Mucosa of stomach (tissue), 1 donor: ENCODE measurements around the gene NTS.

Source experiments
- H3K27me3 ChIP-seq: one replicate; pipeline ENCODE4 v1.7.0; 2013; ENCODE audit warnings: mild to moderate bottlenecking, low read length; ENCODE audit not compliant: control insufficient read depth, insufficient read depth
- H3K36me3 ChIP-seq: one replicate; pipeline ENCODE4 v1.7.0; 2013; ENCODE audit warnings: low read length; ENCODE audit not compliant: control insufficient read depth, insufficient read depth
- H3K4me1 ChIP-seq: one replicate; pipeline ENCODE4 v1.7.0; 2013; ENCODE audit warnings: mild to moderate bottlenecking, low read length; ENCODE audit not compliant: control insufficient read depth, insufficient read depth
- H3K4me3 ChIP-seq: one replicate; pipeline ENCODE4 v1.7.0; 2013; ENCODE audit warnings: low read length
- H3K9ac ChIP-seq: one replicate; pipeline ENCODE4 v1.7.0; 2013; ENCODE audit warnings: mild to moderate bottlenecking, low read length, moderate library complexity
- H3K9me3 ChIP-seq: one replicate; pipeline ENCODE4 v1.7.0; 2013; ENCODE audit warnings: mild to moderate bottlenecking, low read length, moderate library complexity; ENCODE audit not compliant: control insufficient read depth
- donor health status: Pancreatic carcinoma.

NTS gene

DNA sequence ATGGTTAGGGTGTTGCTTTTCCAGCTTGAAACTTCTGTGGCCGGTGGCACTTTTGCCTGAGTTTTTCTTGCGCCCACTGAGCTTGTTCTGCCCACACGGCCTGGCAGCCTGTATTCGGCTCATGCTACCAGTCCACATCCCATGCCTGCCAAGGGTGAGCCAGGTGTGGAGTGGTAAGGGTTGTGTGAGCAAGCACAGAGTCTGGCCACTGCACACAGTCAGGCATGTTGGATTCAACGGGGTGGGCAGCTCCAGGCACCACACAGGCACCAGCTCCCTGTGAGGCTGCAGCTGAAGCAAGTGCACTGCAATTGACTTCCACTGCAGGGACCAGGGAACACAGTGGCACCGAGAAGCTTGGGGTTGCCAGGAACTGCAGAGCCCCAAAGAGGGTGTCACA, 18.8 kb upstream of the NTS start:
- no peaks in the 10 kb centered on the region for H3K9me3 ChIP-seq
- H3K9ac ChIP-seq: no peak overlapping the region
- no peak overlapping the region for H3K4me3 ChIP-seq
- H3K36me3 ChIP-seq: no peaks in the 10 kb centered on the region
- H3K27me3 ChIP-seq: no peaks in the 10 kb centered on the region
- H3K4me1 ChIP-seq: no peaks in the 10 kb centered on the region

DNA sequence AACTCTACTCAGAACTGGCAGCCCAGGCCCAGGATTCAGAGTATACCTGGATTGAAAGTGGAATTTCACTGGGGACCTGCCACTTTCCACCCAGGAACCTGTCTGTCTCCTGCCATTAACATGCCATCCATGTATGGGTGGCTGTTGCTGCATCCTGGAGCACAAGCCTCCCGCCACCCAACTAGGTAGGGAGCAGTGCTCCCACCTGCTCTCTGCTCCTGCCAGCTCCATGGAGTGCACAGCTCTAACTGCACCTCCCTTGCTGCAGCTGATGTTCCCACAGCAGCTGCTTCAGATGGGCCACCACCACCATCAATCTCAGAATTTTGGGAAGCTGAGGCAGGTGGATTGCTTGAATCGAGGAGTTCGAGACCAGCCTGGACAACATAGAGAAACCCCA, 17.1 kb upstream of the NTS start:
- no peaks in the 10 kb centered on the region for H3K36me3 ChIP-seq
- no peaks in the 10 kb centered on the region for H3K27me3 ChIP-seq
- no peak overlapping the region for H3K4me3 ChIP-seq
- no peaks in the 10 kb centered on the region for H3K9me3 ChIP-seq
- H3K4me1 ChIP-seq: no peaks in the 10 kb centered on the region
- H3K9ac ChIP-seq: no peak overlapping the region

DNA sequence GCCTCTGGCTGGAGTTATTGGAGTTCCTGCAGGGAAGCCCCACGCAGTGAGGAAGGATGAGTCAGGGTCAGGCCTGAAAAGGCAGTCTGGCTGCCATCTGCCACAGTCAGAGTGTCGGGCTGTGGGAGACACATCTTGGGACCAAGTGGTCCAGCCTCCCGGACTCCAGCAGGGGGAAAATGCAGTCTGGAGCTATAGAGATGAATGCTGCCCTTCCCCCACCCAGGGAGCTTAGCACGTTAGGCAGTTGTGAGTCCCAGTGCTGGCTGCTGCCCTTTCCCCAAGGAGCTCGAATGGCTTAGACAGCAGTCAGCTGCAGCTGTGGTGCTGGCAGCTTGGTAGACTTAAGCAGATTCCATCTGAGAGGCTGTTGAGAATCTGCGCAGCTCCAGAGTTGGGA, 8.2 kb upstream of the NTS start:
- Histone ChIP-seq H3K27me3 (no peaks in the 10 kb centered on the region), H3K9ac (no peak overlapping the region), H3K36me3 (no peaks in the 10 kb centered on the region), H3K9me3 (no peaks in the 10 kb centered on the region), H3K4me1 (no peaks in the 10 kb centered on the region), H3K4me3 (no peak overlapping the region)

DNA sequence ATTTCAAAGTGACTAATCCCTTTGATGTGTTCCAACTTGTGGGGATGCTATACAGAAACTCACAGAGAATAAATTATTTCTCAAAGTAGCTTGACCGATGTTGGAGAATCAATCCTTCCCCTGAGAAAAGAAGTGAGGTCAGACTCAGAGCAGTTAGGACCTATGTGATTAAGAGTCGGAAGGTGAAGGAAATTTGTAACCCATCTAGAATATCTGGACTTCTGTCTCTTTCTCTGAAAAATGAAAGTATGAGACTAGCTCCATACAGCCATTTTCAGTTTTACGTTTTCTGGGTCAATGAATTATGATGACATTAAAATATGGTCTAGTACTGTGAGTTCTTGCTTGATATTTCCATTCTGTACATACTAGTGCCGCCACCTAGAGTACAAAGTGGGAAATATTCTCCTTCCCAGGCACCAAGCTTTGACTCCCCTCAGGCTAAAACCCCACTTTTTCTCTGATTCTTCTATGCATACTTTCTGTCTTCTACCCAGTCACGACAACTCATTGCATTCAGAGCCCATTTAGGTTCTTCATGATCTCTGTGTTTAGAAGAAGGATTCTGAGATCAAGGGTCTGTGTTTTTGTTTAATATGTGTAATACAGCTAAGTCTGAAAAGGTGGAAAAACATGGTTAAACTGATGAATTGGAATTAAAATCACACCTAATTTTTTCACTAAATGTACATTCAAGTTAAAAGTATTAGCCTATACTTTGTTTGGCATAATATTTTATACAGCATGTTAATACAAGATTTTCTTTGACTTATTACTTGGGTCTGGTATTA, 6.9 kb upstream of the NTS start:
- H3K4me1 ChIP-seq: no peaks in the 10 kb centered on the region
- H3K36me3 ChIP-seq: no peaks in the 10 kb centered on the region
- no peak overlapping the region for H3K9ac ChIP-seq
- no peaks in the 10 kb centered on the region for H3K9me3 ChIP-seq
- no peaks in the 10 kb centered on the region for H3K27me3 ChIP-seq
- no peak overlapping the region for H3K4me3 ChIP-seq

DNA sequence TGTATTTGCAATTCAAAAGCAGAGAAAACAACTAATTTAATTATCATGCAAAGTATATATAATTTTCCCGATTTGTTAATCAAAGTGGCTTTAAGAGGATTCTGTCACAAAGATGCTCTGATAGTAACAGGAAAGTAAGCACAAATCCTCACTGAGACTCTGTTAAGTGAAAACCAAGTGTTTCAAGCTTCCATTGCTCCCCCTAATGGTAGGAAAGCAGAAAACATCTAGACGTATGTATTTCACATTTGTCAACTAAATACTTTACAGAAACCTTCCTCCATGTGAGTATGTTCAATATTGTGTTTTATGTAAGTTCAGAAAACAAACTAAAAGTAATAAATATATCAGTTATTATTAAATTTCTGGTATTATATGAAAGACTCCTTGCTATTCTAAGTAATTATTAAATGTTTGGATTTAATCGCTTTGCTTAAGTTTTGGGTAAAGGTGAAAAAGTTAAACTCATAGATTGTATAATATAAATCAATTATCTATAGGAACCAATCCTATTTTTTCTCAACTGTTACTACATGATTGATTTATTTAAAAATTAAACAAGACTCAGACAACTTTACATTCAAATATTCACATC, 1.5 kb upstream of the NTS start:
- no peaks in the 10 kb centered on the region for H3K9me3 ChIP-seq

DNA sequence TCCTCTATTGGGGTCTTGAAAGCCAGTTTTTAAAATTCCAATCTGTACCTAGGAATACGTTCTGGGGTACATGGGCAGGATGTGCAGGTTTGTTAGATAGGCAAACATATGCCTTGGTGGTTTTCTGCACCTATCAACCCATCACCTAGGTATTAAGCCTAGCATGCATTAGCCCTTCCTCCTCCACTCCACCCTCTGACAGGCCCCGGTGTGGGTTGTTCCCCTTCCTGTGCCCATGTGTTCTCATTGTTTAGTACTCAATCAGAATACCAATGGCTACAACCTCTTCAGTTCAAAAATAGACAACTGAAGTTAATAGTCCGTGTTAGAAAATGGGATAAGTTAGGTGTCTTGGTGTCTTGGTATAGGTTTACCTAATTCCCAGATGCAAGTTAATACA, 3.4 kb downstream of the NTS start:
- Histone ChIP-seq H3K36me3 (no peaks in the 10 kb centered on the region), H3K9ac (no peak overlapping the region), H3K9me3 (no peaks in the 10 kb centered on the region), H3K27me3 (no peaks in the 10 kb centered on the region), H3K4me1 (no peaks in the 10 kb centered on the region), H3K4me3 (no peak overlapping the region)

More for the DNA sequence above, 1.5 kb upstream of the NTS start:
- Histone ChIP-seq H3K27me3 (no peaks in the 10 kb centered on the region), H3K9ac (no peak overlapping the region), H3K4me3 (no peak overlapping the region), H3K36me3 (no peaks in the 10 kb centered on the region), H3K4me1 (no peaks in the 10 kb centered on the region)

DNA sequence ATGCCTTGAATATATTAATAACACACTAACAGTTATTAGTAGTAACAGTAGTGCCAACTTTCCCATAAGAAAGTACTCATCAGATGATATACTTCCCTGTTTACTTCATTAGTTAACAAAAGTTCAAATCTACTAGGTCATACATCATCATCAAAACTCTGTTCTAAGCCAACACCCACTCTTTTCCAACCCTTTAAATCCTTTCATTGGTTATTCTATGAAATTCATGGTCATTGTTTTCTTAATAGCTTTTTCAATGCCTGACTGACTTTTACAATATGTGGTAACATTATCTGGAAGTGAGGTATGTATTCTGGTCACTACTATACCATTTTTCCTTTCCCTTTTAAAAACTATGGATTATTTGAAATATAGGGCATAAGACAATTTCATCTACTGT, 9.7 kb downstream of the NTS start:
- Histone ChIP-seq H3K36me3 (no peaks in the 10 kb centered on the region), H3K27me3 (no peaks in the 10 kb centered on the region), H3K9me3 (no peaks in the 10 kb centered on the region), H3K9ac (no peak overlapping the region), H3K4me3 (no peak overlapping the region), H3K4me1 (no peaks in the 10 kb centered on the region)

DNA sequence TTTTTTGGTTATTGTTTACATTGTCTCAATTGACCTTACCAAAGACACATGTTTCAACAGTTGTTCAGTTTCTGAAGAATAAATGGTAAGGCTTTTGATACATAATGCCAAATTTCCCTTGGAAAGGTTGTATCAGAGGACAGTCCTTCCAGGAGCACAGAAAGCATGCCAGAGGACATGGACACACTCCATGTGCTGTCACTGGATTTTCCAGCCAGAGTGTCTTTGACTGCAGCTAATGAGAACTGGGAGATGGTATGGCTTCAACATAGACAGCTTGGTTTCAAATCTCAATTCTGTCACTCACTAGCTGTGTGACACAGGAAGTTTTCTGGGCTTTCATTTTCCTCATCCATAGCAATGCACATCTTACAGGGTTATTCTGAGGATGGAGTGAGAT, 20.6 kb downstream of the NTS start:
- no peak overlapping the region for H3K9ac ChIP-seq
- H3K27me3 ChIP-seq: no peaks in the 10 kb centered on the region
- no peak overlapping the region for H3K4me3 ChIP-seq
- no peaks in the 10 kb centered on the region for H3K36me3 ChIP-seq
- no peaks in the 10 kb centered on the region for H3K4me1 ChIP-seq
- H3K9me3 ChIP-seq: no peaks in the 10 kb centered on the region

DNA sequence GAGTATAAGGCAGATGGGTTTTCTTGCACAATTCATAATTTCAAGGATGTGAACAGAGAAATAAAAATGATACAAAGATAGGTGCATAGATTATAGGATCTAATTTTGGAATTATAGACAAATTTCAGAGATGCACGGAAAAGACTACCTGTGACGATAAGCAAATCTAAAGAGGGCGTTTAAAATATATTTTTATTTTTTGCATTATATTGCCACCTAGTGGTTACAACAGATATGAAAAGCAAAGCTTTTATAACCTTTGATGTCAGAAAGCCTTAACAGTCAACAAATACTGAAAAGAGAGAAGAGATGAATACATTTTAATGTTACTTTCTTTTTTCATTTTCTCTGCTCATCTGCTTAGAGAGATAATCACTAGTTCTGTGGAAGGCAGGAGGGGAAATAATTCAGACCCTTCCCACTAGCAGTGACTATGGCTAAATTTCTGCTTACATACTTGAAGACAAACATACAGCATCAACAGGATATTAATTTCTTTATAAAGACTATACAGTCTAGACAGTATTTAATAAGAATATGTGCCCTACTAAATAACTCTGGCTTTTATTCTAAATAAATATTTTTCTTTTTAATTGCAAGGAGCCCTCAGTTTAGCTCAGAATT, 46.3 kb downstream of the NTS start:
- Histone ChIP-seq H3K27me3 (no peaks in the 10 kb centered on the region), H3K4me1 (no peaks in the 10 kb centered on the region), H3K36me3 (no peaks in the 10 kb centered on the region), H3K4me3 (no peak overlapping the region), H3K9ac (no peak overlapping the region), H3K9me3 (no peaks in the 10 kb centered on the region)

DNA sequence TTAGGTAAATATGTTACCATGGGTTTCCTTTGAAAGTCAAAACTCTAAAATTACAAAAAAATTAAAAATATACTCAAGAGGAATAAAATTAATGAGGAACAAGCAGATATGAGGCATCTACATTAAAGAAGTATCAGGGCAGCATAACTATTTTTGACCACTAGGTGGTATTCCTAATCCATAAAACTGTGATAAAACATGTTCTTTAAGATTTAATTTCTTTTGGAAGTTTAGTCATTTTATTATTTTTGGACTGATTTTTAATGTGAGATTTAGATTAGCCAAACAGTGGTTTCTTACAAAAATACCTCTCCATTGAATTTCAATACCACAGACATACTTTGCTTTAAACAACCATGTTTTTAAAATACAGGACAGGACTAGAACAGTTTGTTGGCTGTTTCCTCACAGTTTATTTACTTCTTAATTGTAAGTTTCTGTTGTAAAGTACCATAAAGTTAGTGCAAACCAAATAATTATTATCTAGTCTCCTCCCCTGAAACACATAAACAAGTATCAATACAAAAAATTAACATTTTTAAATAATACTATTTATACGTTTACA, 49.8 kb downstream of the NTS start:
- no peaks in the 10 kb centered on the region for H3K9me3 ChIP-seq
- H3K9ac ChIP-seq: no peak overlapping the region
- no peaks in the 10 kb centered on the region for H3K36me3 ChIP-seq
- no peak overlapping the region for H3K4me3 ChIP-seq
- no peaks in the 10 kb centered on the region for H3K4me1 ChIP-seq
- no peaks in the 10 kb centered on the region for H3K27me3 ChIP-seq

DNA sequence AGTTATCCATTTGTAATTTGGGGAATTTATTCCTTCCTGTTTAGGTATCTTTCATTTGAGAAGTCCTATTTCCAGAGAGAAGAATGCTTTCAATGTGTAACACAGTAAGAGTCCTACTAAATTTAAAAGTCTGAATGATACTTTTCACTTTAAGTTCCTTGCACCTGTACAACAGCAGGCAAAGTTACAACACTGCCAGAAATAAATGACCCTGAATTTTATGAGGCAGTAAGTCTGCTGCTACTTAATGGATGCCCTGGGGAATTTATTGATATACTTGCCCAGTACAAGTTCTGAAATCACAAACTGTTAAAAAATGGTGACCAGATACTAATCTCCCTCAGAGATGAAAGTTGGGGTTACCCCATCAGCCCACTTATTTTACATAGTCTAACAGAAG, 53.1 kb downstream of the NTS start:
- Histone ChIP-seq H3K9me3 (no peaks in the 10 kb centered on the region), H3K4me3 (no peak overlapping the region), H3K36me3 (no peaks in the 10 kb centered on the region), H3K27me3 (no peaks in the 10 kb centered on the region), H3K4me1 (no peaks in the 10 kb centered on the region), H3K9ac (no peak overlapping the region)
